Endothelial cell of umbilical vein (primary cell): ENCODE data around the gene RBM28.

ENCODE experiments used
- EZH2 ChIP-seq: IDR thresholded peaks from 2 replicates; pipeline ENCODE4 v1.6.1; 2012; ENCODE audit warnings: borderline replicate concordance, low read depth, mild to moderate bottlenecking, moderate library complexity, low read length, inconsistent platforms; ENCODE audit not compliant: severe bottlenecking
- GATA2 ChIP-seq: IDR thresholded peaks from 2 replicates; pipeline ENCODE4 v1.7.0; 2011; ENCODE audit warnings: low read depth, mild to moderate bottlenecking, moderate library complexity, mixed read lengths, low read length; ENCODE audit not compliant: insufficient read length, insufficient read depth
- POLR2A ChIP-seq: IDR thresholded peaks from 2 replicates; pipeline ENCODE4 v1.6.1; 2012; ENCODE audit warnings: low read depth, mild to moderate bottlenecking, control low read depth, low read length
- POLR2AphosphoS5 ChIP-seq: IDR thresholded peaks from 2 replicates; pipeline ENCODE4 v1.6.1; 2012; ENCODE audit warnings: low read depth, mild to moderate bottlenecking, control low read depth, low read length, moderate library complexity; ENCODE audit not compliant: insufficient read depth
- TF ChIP-seq, protein P1 (sequence below), 2 donors: IDR thresholded peaks; 1 replicate in 1 of 2; 2 replicates in 1 of 2; pipeline ENCODE4 v1.5.1; 2011; ENCODE audit warnings: low read length in 2 of 2, mild to moderate bottlenecking in 2 of 2, moderate library complexity in 2 of 2, control low read depth in 1 of 2, inconsistent platforms in 1 of 2, low read depth in 1 of 2; ENCODE audit not compliant: insufficient read depth in 1 of 2; ENCODE audit errors: extremely low read depth in 1 of 2

DNA sequence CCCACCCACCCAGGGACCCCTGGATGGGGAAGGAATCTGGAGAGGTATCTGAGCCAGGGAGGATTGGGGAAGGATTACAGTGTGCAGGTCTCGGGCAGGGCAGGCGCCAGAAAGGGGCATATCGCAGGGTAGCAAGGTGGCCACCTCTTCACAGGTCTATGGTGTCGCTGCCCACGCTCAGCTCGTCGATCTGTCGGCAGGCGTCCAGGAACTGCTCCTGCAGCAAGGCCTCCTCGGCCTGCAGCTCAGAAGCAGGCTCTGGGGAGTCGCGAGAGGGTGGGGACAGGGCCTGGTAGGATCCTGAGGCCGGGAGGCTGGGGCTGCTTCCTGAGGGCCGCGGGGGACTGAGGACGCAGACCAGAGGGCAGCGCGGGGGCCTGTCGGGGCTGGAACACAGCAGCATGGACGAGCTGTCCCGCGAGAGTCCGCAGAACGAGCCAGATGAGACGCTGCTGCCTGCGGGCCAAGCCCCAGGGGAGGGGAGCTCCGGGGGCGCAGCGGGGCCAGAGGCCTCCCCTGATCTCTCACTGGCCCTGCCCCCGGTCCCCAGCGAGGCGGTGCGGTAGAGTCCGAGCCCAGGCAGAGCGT lies 7.1 kb upstream of the RBM28 start:
- TF ChIP-seq GATA2 (no peak), EZH2 (no peak), POLR2AphosphoS5 (no peak), POLR2A (no peak)
- TF ChIP-seq, protein P1, sequence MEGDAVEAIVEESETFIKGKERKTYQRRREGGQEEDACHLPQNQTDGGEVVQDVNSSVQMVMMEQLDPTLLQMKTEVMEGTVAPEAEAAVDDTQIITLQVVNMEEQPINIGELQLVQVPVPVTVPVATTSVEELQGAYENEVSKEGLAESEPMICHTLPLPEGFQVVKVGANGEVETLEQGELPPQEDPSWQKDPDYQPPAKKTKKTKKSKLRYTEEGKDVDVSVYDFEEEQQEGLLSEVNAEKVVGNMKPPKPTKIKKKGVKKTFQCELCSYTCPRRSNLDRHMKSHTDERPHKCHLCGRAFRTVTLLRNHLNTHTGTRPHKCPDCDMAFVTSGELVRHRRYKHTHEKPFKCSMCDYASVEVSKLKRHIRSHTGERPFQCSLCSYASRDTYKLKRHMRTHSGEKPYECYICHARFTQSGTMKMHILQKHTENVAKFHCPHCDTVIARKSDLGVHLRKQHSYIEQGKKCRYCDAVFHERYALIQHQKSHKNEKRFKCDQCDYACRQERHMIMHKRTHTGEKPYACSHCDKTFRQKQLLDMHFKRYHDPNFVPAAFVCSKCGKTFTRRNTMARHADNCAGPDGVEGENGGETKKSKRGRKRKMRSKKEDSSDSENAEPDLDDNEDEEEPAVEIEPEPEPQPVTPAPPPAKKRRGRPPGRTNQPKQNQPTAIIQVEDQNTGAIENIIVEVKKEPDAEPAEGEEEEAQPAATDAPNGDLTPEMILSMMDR (IDR thresholded peaks at IDR 0.05; ENCODE audit: extremely low read depth in 1 of 2, insufficient read depth in 1 of 2, low read depth in 1 of 2, low read length in 2 of 2): no peak
